Hypothalamus (tissue), 51 donors: Measurements from ENCODE around the gene ZMIZ1.

ENCODE experiments used
- DNase-seq, 51 donors: peaks; one replicate each; lab custom pipeline; 2025; lab: John Stamatoyannopoulos, UW

ZMIZ1 gene

GRCh38 chr10:79162861-79163665 is 94.3 kb downstream of the ZMIZ1 start:
- no peak for DNase-seq

GRCh38 chr10:79163666-79163975 is 94.9 kb downstream of the ZMIZ1 start:
- DNase-seq = no peak

GRCh38 chr10:79164075-79164474 is 95.3 kb downstream of the ZMIZ1 start:
- no peak for DNase-seq

- DNase-seq = no peak
Measured at GRCh38 chr10:79165070-79165778, 96.5 kb downstream of the ZMIZ1 start.

- no peak for DNase-seq
Measured at GRCh38 chr10:79166312-79166721, 97.6 kb downstream of the ZMIZ1 start.

GRCh38 chr10:79166741-79167140 is 98.0 kb downstream of the ZMIZ1 start:
- DNase-seq = no peak

- DNase-seq = no peak
Measured at GRCh38 chr10:79167537-79167936, 98.8 kb downstream of the ZMIZ1 start.

GRCh38 chr10:79168210-79168609 is 99.4 kb downstream of the ZMIZ1 start:
- DNase-seq = no peak

GRCh38 chr10:79170226-79170752 is 101.5 kb downstream of the ZMIZ1 start:
- no peak for DNase-seq

GRCh38 chr10:79170993-79171392 is 102.2 kb downstream of the ZMIZ1 start:
- no peak for DNase-seq

- DNase-seq = no peak
Measured at GRCh38 chr10:79171504-79171903, 102.7 kb downstream of the ZMIZ1 start.

- no peak for DNase-seq
Measured at GRCh38 chr10:79172881-79173280, 104.1 kb downstream of the ZMIZ1 start.

- DNase-seq = no peak
Measured at GRCh38 chr10:79173582-79174262, 105.0 kb downstream of the ZMIZ1 start.

GRCh38 chr10:79176052-79176501 is 107.3 kb downstream of the ZMIZ1 start:
- DNase-seq = no peak

- DNase-seq = peak in 3 of 51 donors; percentile 26 to 33 (median 30)
Measured at GRCh38 chr10:79176949-79177602, 108.3 kb downstream of the ZMIZ1 start.

GRCh38 chr10:79178070-79178576 is 109.4 kb downstream of the ZMIZ1 start:
- DNase-seq = no peak

- peak in 21 of 51 donors; percentile 12 to 65 (median 50) for DNase-seq
Measured at GRCh38 chr10:79178614-79179163, 109.9 kb downstream of the ZMIZ1 start.

- peak in 23 of 51 donors; percentile 36 to 78 (median 49) for DNase-seq
Measured at GRCh38 chr10:79179164-79179956, 110.6 kb downstream of the ZMIZ1 start.

GRCh38 chr10:79179957-79180309 is 111.2 kb downstream of the ZMIZ1 start:
- no peak for DNase-seq
